Prostate gland (tissue), 2 donors: ENCODE results near the gene JAM2. TPM values are rescaled to one million over a fixed set of nuclear protein-coding genes. Genes with fewer than 3 reads are reported as not detected.
"Not testable (repeated sequence)": the region's sequence is repeated elsewhere in the genome, so short reads cannot be mapped to it uniquely, and the experiment has no call there.

Experiments
- DNase-seq: peaks from one replicate; pipeline ENCODE4 v3.0.0-alpha.2; 2019; ENCODE audit warnings: low spot score
- H3K27ac ChIP-seq, 2 donors: fragments of 200-600 bp; sonication (generic); 2 replicates each; pipeline ENCODE4 v1.5.1; 2017 to 2019
- H3K27me3 ChIP-seq: fragments of 200-600 bp; sonication (generic); replicated peaks from 2 replicates; pipeline ENCODE4 v1.5.1; 2019; ENCODE audit not compliant: insufficient read depth
- H3K36me3 ChIP-seq, 2 donors: fragments of 200-600 bp; sonication (generic); 1 replicate in 1 of 2; 2 replicates in 1 of 2; pipeline versions ENCODE4 v1.5.1 to v1.8.1; 2017 to 2019
- H3K4me1 ChIP-seq: fragments of 200-600 bp; sonication (generic); replicated peaks from 2 replicates; pipeline ENCODE4 v1.5.1; 2019
- H3K4me3 ChIP-seq, 2 donors: fragments of 200-600 bp; sonication (generic); 2 replicates each; pipeline ENCODE4 v1.5.1; 2017 to 2019
- H3K9me3 ChIP-seq: fragments of 200-600 bp; sonication (generic); 2 replicates; pipeline ENCODE4 v1.5.1; 2017
- POLR2A ChIP-seq: fragments of 450-650 bp; IDR thresholded peaks from one replicate; pipeline ENCODE4 v1.6.1; 2016; ENCODE audit warnings: antibody characterized with exemption, mild to moderate bottlenecking
- POLR2AphosphoS5 ChIP-seq: sonication (generic); formaldehyde crosslinking; IDR thresholded peaks from one replicate; pipeline ENCODE4 v1.6.1; 2017; ENCODE audit warnings: antibody characterized with exemption
- WGBS: methylation state at CpG from one replicate; pipeline ENCODE4 v1.1.5; 2018; 5-methylcytosine and 5-hydroxymethylcytosine counted together
- intact Hi-C: fragments of 100-400 bp; cut with DNase I; formaldehyde crosslinking; loops from one replicate; pipeline ENCODE4 v1.14.2; 2022
- total RNA-seq, 2 donors: library from RNA; depleted of rRNA; stranded (reverse); fragments of >200 nt; gene quantifications; one replicate each; pipeline ENCODE4 v1.1.0, GENCODE V29; 2016
- TF ChIP-seq, protein P1 (sequence below), 4 experiments: fragments of 200-600 bp in 2 of 4; fragments of 450-650 bp in 2 of 4; sonication (generic) in 2 of 4; IDR thresholded peaks; 1 replicate in 3 of 4; 2 replicates in 1 of 4; pipeline ENCODE4 v1.5.1; 2016 to 2019; ENCODE audit warnings: antibody characterized with exemption in 4 of 4, mild to moderate bottlenecking in 2 of 4, moderate library complexity in 2 of 4

The JAM2 gene
- total RNA-seq, 2 donors from 2014 or later = 8.2 to 66.6 TPM

DNA sequence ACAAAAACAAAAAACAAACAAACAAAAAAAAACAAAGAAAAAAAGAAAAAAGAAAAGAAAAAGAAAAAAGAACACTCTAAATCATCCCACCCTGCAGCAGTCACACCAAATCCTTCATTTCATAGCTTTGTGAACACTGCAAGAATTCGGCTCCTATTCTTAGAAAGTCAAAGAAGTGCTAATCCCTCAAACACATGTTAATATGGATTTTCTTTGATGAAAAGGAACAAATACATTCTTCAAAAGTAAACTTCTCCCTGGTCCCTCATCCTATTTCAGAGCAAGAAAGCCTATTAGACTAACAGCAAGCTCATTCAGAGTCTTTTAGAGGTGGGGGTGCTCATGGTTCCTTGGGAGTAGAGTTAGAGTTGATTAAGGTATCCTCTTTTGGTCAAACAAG is 24.6 kb upstream of the JAM2 start:
- Histone ChIP-seq H3K4me3 (no peak overlapping the region), H3K9me3 (no peaks in the 10 kb centered on the region), H3K36me3 (no peaks in the 10 kb centered on the region), H3K27ac (no peak overlapping the region), H3K27me3 (no peaks in the 10 kb centered on the region), H3K4me1 (no peaks in the 10 kb centered on the region)
- no peak for DNase-seq
- intact Hi-C loops = no loop called here
- TF ChIP-seq POLR2AphosphoS5 (no peak), POLR2A (no peak)
- TF ChIP-seq, protein P1, sequence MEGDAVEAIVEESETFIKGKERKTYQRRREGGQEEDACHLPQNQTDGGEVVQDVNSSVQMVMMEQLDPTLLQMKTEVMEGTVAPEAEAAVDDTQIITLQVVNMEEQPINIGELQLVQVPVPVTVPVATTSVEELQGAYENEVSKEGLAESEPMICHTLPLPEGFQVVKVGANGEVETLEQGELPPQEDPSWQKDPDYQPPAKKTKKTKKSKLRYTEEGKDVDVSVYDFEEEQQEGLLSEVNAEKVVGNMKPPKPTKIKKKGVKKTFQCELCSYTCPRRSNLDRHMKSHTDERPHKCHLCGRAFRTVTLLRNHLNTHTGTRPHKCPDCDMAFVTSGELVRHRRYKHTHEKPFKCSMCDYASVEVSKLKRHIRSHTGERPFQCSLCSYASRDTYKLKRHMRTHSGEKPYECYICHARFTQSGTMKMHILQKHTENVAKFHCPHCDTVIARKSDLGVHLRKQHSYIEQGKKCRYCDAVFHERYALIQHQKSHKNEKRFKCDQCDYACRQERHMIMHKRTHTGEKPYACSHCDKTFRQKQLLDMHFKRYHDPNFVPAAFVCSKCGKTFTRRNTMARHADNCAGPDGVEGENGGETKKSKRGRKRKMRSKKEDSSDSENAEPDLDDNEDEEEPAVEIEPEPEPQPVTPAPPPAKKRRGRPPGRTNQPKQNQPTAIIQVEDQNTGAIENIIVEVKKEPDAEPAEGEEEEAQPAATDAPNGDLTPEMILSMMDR (IDR thresholded peaks at IDR 0.05) = no peak
- WGBS = 94% methylated on average over 1 of the region's 1 CpG

DNA sequence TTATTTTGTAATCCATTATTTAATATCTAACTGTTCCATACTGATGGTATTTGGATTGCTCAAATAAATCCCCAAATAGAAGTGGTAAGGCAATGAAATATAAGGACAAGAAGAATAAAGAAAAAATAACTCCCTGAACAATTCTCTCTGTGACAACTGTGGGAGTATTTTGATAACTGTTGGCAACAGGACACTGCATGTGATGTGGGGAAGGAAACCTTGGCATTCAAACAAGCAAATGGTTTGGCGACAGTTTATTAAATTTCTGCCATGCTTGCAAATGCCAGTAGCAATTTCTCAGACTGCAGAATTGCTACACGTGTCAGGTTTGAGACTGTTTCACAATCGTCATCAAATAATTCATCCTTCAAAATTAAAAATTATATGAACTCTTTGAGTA is 23.2 kb upstream of the JAM2 start:
- intact Hi-C loops = no loop called here
- Histone ChIP-seq H3K4me1 (no peaks in the 10 kb centered on the region), H3K4me3 (no peak overlapping the region), H3K9me3 (no peaks in the 10 kb centered on the region), H3K27ac (no peak overlapping the region), H3K27me3 (no peaks in the 10 kb centered on the region), H3K36me3 (no peaks in the 10 kb centered on the region)
- no peak for TF ChIP-seq POLR2A
- TF ChIP-seq, protein P1 (IDR thresholded peaks at IDR 0.05) = no peak
- no peak for TF ChIP-seq POLR2AphosphoS5
- no peak for DNase-seq
- 34% methylated on average over 3 of the region's 3 CpGs for WGBS

DNA sequence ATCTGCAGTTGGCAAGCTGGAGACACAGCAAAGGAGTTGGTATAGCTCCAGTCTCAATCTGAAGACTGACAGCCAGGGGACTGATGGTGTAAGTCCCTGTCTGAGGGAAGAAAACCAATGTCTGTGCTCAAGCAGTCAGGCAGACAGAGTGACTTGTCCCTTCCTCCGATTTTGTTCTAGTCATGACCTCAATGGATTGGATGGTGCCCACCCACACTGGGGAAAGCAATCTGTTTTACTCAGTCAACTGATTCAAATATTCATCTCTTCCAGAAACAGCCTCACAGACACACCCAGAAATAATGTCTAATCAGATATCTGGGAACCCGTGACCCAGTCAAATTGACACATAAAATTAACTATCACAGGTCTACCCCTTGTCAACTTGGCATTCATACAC is 19.9 kb upstream of the JAM2 start:
- DNase-seq = no peak
- no peak for TF ChIP-seq POLR2AphosphoS5
- TF ChIP-seq, protein P1 (IDR thresholded peaks at IDR 0.05) = no peak
- no peak for TF ChIP-seq POLR2A
- no peaks in the 10 kb centered on the region for H3K9me3 ChIP-seq
- H3K36me3 ChIP-seq = no peaks in the 10 kb centered on the region
- no peak overlapping the region for H3K27ac ChIP-seq
- no peaks in the 10 kb centered on the region for H3K27me3 ChIP-seq
- no peak overlapping the region for H3K4me3 ChIP-seq
- intact Hi-C loops = no loop called here
- H3K4me1 ChIP-seq = no peaks in the 10 kb centered on the region
- 69% methylated on average over 2 of the region's 2 CpGs for WGBS

DNA sequence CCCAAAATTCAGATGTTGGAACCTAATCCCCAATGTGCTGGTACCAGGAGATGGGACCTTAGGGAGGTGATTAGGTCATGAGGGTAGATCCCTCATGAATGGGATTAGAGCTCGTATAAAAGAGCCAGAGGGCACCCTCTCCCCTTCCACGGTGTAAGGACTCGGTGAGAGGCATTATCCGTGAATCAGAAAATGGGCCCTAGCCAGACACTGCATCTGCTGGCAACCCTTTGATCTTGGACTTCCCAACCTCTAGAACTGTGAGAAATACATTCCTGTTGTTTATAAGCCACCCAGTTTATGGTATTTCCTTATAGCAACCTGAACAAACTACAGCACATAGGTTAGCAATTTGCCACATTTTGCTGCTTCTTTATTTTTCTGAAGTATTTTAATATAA is 14.5 kb upstream of the JAM2 start:
- no peak for TF ChIP-seq POLR2AphosphoS5
- TF ChIP-seq POLR2A = no peak
- TF ChIP-seq, protein P1 (IDR thresholded peaks at IDR 0.05) = no peak
- Histone ChIP-seq H3K27ac (no peak overlapping the region), H3K4me1 (no peaks in the 10 kb centered on the region), H3K36me3 (no peaks in the 10 kb centered on the region), H3K4me3 (no peak overlapping the region), H3K27me3 (no peaks in the 10 kb centered on the region), H3K9me3 (no peaks in the 10 kb centered on the region)
- intact Hi-C loops = no loop called here
- no peak for DNase-seq
- 85% methylated on average over 4 of the region's 4 CpGs for WGBS

DNA sequence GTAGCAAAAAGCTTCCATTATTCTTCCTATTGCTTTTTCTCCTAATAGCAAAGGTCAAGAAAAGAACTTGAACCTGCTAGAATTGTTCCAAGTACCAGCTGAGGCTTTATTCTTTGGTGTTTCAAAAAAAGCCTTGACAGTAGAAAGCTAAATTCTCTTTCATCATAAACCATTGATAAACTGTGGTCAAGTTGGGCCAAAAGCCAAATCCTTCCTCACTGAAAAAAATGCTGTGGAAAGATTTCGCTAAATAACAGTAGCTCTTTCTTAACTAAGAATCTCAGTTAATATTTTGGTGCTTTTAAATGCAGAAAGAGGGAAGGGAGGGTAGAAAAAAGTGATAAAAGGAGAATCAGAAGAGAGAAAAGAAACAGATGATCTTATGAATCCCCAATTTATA is 14.0 kb upstream of the JAM2 start:
- H3K27ac ChIP-seq = no peak overlapping the region
- 89% methylated on average over 1 of the region's 1 CpG for WGBS
- intact Hi-C loops = no loop called here

DNA sequence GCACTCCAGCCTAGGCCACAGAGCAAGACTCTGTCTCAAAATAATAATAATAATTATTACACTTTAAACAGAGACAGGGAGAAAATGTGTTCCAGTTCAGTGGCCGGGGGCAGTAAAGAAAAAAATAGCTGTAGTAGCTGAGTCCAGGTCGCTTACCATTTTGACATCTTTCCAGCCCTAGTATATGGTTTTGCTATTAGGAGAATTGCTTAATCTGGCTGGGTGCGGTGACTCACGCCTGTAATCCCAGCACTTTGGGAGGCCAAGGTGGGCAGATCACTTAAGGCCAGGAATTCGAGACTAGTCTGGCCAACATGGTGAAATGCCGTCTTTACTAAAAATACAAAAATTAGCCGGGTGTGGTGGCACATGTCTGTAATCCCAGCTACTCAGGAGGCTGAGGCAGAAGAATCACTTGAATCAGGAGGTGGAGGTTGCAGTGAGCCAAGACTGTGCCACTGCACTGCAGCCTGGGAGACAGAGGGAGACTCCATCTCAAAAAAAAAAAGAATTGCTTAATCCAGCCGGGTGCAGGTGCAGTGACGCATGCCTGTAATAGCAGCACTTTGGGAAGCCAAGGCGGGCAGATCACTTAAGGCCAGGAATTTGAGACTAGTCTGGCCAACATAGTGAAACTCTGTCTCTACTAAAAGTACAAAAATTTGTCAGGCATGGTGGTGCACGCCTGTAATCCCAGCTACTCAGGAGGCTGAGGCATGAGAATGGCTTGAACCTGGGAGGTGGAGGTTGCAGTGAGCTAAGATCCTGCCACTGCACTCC is 13.1 kb upstream of the JAM2 start:
- H3K27me3 ChIP-seq, intact Hi-C loops, H3K4me3 ChIP-seq, H3K27ac ChIP-seq, H3K9me3 ChIP-seq, H3K36me3 ChIP-seq, DNase-seq, H3K4me1 ChIP-seq: not testable (repeated sequence)
- 93% methylated on average over 11 of the region's 11 CpGs for WGBS

More for the DNA sequence above, 14.0 kb upstream of the JAM2 start:
- H3K9me3 ChIP-seq = no peaks in the 10 kb centered on the region
- no peaks in the 10 kb centered on the region for H3K27me3 ChIP-seq
- no peaks in the 10 kb centered on the region for H3K4me1 ChIP-seq
- H3K36me3 ChIP-seq = no peaks in the 10 kb centered on the region
- TF ChIP-seq POLR2AphosphoS5 = no peak
- TF ChIP-seq, protein P1 (IDR thresholded peaks at IDR 0.05) = no peak
- TF ChIP-seq POLR2A = no peak
- no peak overlapping the region for H3K4me3 ChIP-seq
- DNase-seq = no peak
